T-helper 2 cell treated with Interferon-gamma antibody and Interleukin-4, amounts not matched to agents 5 μg/mL and 100 μg/mL, for 36 hours (primary cell): ENCODE measurements around the gene VPREB3.

Source experiments
- DNase-seq: peaks from one replicate; pipeline ENCODE4 v3.0.0; 2021; ENCODE audit warnings: low spot score
- H3K27ac Mint-ChIP-seq: one replicate; pipeline ENCODE4 v1.8.0; 2021; ENCODE audit warnings: mild to moderate bottlenecking, mixed read lengths
- H3K27me3 Mint-ChIP-seq: one replicate; pipeline ENCODE4 v1.8.0; 2021; ENCODE audit warnings: low read depth, mixed read lengths
- H3K36me3 Mint-ChIP-seq: one replicate; pipeline ENCODE4 v1.8.0; 2021; ENCODE audit warnings: low read depth, mixed read lengths
- H3K4me1 Mint-ChIP-seq: one replicate; pipeline ENCODE4 v1.8.0; 2021; ENCODE audit warnings: low read depth, mixed read lengths
- H3K4me3 Mint-ChIP-seq: one replicate; pipeline ENCODE4 v1.8.0; 2022; ENCODE audit warnings: mild to moderate bottlenecking, moderate library complexity, mixed read lengths
- H3K9me3 Mint-ChIP-seq: one replicate; pipeline ENCODE4 v1.8.0; 2021; ENCODE audit warnings: mixed read lengths

VPREB3 gene

DNA sequence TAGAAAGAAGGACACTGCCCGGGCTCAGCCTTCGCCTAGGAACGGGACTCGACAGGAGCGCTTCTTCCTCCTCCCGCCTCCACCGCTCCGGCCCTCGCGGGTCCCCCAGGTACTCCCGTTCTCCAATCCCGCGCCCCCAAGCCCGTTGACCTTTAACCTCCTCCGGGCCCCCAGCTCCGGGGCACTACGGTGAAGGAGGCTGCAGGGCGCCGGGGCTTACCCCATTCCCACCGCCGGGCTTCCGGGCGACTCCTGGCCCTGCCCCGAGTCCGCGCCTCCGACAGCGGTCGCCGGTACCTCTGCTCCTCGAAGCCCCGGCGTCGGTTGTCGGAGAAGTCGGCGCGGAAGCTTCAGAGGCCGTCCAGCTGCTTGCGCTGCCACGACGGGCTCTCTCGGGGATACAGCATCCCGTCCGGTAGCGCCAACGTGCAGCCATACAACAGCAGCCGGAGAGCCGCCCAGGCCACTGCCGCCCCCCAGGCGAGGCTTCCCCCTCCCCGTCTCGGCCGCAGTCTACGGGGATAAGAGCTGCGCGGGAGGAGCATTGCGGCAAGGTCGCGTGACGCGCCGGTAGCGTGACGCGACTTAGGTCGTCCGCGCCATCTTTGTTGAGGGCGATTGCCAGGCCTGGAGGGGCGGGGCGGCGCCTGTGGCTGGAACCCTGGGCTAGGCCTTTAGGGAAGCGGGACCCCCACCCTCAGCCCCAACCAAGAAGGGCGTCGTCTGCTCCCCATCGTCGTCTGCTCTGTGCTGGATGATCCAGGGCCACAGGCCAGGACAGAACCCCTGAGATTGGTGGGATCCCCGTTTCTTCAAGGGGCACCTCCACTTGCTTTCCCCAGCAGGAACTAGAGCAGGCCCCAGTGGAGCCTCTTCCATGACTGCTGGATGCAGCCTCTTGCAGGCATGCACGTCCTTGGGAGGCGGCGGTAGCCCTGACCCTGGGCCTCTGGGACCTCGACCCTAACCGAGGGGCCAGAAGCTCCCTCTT lies 37.1 kb downstream of the VPREB3 start:
- peaks cover 14% of the 10 kb centered on the region for H3K4me1 Mint-ChIP-seq
- peak overlapping the region; percentile 81 for H3K27ac Mint-ChIP-seq
- H3K4me3 Mint-ChIP-seq = peak overlapping the region; percentile 75
- H3K27me3 Mint-ChIP-seq = no peaks in the 10 kb centered on the region
- DNase-seq = peak; percentile 80
- peaks cover 19% of the 10 kb centered on the region for H3K36me3 Mint-ChIP-seq
- no peaks in the 10 kb centered on the region for H3K9me3 Mint-ChIP-seq

DNA sequence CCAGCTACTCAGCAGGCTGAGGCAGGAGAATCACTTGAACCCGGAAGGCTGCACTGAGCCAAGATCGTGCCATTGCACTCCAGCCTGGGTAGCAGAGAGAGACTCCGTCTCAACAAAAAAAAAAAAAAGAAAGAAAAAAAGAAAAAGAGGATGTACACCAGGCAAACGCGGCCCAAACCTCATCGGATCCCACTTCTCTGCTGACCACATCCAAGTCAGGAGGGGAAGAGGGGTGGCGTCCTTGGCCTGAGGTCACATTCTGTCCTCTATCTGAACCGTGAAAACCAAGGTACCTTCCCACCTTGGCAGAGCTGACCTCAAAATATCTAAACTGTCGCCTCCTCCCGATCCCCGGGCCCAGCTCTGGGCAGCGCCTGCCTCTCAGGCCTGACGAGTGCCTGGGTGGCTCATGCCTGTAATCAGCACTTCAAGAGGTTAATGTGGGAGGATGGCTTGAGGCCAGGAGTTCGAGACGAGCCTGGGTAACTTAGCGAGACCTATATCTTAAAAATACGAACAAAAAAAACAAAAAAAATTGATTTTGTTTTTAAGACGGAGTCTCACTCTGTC lies 38.3 kb downstream of the VPREB3 start:
- H3K36me3 Mint-ChIP-seq = peaks cover 28% of the 10 kb centered on the region
- peak overlapping the region; percentile 60 for H3K27ac Mint-ChIP-seq
- no peaks in the 10 kb centered on the region for H3K9me3 Mint-ChIP-seq
- peak overlapping the region; percentile 75 for H3K4me3 Mint-ChIP-seq
- no peaks in the 10 kb centered on the region for H3K27me3 Mint-ChIP-seq
- peaks cover 15% of the 10 kb centered on the region for H3K4me1 Mint-ChIP-seq
- no peak for DNase-seq

DNA sequence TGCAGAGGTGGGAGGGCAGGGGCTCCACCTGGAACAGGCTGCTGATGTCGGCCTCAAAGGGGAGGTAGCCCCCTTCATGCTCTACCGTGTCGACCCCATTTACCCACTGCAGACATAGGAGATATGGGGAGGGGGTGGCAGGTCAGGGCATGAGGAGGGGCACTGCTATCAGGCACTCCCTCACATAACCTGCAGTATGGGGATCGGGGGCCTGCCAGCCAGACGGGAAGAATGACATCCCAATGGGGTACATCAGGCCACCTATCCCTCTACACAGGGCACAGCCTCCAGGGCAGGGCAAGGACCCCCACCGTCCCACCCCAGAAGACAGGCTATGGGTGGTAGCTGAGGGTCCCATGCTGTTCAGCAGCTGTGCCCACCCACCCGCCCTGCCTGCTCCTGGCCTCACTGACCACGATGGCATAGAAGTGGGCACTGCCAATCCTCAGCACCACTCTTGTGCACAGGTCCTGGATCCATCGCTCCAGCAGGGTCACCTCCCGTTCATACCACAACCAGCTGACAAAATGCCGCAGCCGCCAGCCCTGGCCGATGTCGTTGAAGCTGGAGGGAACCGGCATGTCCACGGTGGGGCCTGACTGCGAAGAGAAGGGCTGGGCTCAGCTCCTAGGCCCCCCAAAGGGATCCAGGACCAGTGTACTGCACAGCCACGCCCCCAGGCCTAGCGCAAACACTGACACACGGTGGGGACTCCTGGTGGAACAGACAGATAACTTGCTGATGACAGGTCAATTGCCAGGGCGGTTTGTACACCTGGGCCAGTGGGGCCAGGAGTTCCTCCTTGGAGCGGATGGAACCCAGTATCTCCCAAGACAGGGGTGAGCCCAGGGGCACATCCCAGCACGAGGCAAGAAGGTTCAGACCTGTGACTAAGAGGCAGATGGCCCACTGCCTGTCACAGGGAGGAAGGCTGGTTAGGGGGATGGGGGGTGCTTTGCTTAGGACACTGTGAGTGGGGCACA lies 39.3 kb downstream of the VPREB3 start:
- H3K27me3 Mint-ChIP-seq = no peaks in the 10 kb centered on the region
- peak overlapping the region; percentile 60 for H3K27ac Mint-ChIP-seq
- H3K4me3 Mint-ChIP-seq = peak overlapping the region; percentile 75
- H3K9me3 Mint-ChIP-seq = no peaks in the 10 kb centered on the region
- no peak for DNase-seq
- H3K36me3 Mint-ChIP-seq = peaks cover 38% of the 10 kb centered on the region
- H3K4me1 Mint-ChIP-seq = peaks cover 25% of the 10 kb centered on the region

DNA sequence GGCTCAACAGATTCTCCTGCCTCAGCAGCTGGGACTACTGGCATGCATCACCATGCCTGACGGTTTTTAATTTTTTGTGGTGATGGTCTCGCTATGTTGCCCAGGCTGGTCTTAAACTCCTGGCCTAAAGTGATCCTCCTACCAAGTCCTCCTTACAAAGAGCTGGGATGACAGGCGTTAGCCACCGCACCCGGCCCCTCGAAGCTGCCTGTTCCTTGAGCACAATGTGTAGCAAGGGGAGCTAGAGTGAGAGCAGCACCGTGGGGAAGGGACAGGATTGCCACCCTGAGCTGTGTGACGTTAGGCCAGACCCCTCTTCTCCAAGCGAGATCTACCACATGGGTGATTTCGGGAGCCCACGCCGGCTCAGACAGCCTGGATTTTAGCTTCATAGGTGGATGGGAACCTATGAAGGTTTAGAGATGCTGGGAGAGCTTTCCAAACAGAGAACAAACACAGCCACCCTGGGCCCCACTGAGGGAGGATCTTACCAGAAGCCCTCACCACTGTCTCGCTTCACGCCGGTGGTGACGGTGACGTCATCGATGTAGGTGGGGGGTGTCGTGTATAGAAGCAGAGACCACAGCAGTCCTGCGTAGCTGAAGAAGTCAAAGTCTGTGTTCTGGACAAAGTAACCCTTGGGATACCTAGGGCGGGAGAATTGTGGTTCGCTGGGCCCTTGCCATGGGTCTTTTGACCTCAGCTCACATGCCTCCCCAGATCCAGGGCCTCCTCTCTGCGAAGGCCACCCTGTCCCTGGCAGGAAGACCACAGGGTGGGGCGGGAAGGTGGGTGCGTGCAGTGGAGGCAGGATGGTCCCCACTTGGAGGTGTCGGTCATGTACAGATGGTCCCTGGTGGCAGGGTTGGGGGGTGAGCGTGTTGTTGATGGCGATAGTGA lies 40.3 kb downstream of the VPREB3 start:
- Mint-ChIP-seq H3K27ac (peak overlapping the region; percentile 19), H3K4me3 (peak overlapping the region; percentile 44), H3K27me3 (no peaks in the 10 kb centered on the region), H3K36me3 (peaks cover 48% of the 10 kb centered on the region), H3K9me3 (no peaks in the 10 kb centered on the region), H3K4me1 (peaks cover 30% of the 10 kb centered on the region)
- no peak for DNase-seq

DNA sequence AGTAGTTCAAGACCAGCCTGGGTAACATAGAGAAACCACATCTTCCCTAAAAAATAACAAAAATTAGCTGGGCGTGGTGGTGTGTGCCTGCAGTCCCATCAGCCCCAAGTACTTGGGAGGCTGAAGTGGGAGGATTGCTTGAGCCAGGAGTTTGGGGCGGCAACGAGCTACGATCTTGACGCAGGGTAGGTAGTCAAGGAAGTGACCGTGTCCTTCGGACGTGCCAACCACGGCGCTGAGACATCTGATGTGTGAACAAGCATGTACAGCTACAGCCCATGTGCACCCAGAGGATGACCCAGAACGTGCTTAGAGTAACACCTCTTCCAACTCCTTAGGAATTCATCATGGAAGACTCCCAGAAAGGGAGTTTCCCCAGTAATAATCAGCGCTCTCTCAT lies 42.0 kb downstream of the VPREB3 start:
- H3K36me3 Mint-ChIP-seq = peaks cover 62% of the 10 kb centered on the region
- H3K4me1 Mint-ChIP-seq = peaks cover 38% of the 10 kb centered on the region

DNA sequence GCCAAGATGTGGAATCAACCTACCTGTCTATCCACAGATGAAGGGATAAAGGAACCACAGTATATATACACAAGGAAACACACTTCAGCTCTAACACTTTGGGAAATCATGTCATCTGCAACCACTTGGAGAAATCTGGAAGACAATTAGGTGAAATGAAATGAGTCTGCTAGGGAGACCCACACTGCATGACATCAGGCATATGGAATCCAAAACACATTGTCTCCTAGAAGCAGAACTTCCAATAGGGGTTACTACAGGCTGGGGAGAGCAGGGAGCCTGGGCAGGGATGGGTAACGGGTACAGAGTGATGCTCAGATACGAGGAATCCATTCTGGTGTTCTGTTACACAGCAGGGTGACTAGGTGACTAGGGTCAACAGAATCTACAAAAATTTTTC lies 45.1 kb downstream of the VPREB3 start:
- Mint-ChIP-seq H3K4me3 (no peak overlapping the region), H3K4me1 (peaks cover 61% of the 10 kb centered on the region), H3K27ac (no peak overlapping the region), H3K9me3 (no peaks in the 10 kb centered on the region), H3K36me3 (peaks cover 85% of the 10 kb centered on the region), H3K27me3 (no peaks in the 10 kb centered on the region)
- no peak for DNase-seq

More for the DNA sequence above, 42.0 kb downstream of the VPREB3 start:
- no peak for DNase-seq
- Mint-ChIP-seq H3K9me3 (no peaks in the 10 kb centered on the region), H3K27me3 (no peaks in the 10 kb centered on the region), H3K4me3 (no peak overlapping the region), H3K27ac (no peak overlapping the region)

DNA sequence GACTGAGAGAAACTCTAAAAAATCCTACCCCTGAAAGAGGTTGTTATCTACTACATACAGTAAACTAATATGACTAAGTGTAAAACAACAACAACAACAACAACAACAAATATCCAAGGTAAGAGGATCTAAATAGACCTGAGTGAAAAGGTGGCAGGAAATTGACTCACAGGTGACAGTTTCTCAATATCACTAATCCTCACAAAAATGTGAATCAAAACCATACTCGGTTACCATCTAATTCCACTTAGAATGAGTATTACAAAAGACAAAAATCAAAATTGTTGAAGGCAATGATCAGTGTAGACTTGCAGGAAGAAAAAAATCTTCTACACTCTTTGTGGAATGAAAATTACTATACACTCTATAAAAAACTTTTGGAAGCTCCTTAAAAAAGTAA lies 46.0 kb downstream of the VPREB3 start:
- Mint-ChIP-seq H3K4me1 (peaks cover 64% of the 10 kb centered on the region), H3K4me3 (peak overlapping the region; percentile 27), H3K36me3 (peaks cover 86% of the 10 kb centered on the region), H3K27me3 (no peaks in the 10 kb centered on the region), H3K9me3 (no peaks in the 10 kb centered on the region), H3K27ac (peak overlapping the region; percentile 50)
- no peak for DNase-seq

DNA sequence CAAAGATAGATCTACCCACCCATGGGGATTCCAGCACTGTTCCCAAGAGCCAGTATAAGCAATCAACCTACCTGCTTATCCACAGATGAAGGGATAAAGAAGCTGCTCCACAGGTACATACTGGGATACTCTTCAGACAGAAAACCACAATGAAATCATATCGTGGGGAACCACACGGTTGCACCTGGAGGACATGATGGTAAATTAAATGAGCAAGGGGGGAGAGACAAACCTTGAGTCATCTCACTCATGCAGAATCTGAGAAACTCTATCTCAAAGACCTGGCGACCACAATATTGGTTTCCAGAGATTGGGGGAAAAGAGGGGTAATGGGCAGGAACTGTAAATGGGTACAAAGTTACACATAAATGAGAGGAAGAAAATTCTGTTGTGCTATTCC lies 48.9 kb downstream of the VPREB3 start:
- Mint-ChIP-seq H3K36me3 (peaks cover 94% of the 10 kb centered on the region), H3K4me3 (peak overlapping the region; percentile 70), H3K27ac (peak overlapping the region; percentile 84), H3K9me3 (no peaks in the 10 kb centered on the region), H3K27me3 (no peaks in the 10 kb centered on the region), H3K4me1 (peaks cover 77% of the 10 kb centered on the region)
- DNase-seq = peak; percentile 67

DNA sequence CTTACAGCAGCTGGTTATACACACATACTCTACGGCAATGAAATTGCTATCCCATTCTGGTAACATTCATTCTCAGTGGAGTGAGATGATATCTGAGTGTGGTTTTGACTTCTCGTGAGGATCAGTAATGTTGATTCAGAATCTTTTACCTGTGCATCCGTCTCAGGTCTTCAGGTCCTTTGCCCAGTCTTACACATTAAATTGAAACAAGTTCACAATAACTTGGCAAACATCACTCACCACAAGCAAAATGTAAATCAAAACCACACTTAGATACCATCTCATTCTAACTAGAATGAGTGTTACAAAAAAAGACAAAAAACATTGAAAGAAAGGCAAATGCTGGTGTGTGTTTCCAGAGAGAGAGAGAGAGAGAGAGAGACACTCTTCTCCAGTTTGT lies 49.4 kb downstream of the VPREB3 start:
- no peaks in the 10 kb centered on the region for H3K27me3 Mint-ChIP-seq
- peaks cover 94% of the 10 kb centered on the region for H3K36me3 Mint-ChIP-seq
- H3K27ac Mint-ChIP-seq = peak overlapping the region; percentile 84
- peaks cover 76% of the 10 kb centered on the region for H3K4me1 Mint-ChIP-seq
- peak overlapping the region; percentile 70 for H3K4me3 Mint-ChIP-seq
- peaks cover 4% of the 10 kb centered on the region for H3K9me3 Mint-ChIP-seq
- peak; percentile 48 for DNase-seq

DNA sequence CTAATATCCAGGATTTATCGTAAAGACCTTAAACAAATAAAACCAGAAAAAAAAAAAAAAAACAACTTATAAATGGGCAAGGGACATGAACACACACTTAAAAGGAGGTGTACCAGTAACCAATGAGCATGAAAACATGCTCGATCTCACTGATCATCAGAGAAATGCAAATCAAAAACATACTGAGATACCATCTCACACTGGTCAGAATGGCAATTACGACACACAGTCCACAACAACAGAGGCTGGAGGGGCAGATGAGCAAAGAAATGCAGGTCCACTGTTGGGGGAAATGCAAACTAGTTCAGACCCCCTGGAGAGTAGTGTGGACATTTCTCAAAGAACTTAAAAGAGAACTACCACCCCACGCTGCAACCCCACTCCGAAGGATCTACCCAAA lies 50.2 kb downstream of the VPREB3 start:
- Mint-ChIP-seq H3K4me3 (peak overlapping the region; percentile 70), H3K4me1 (peaks cover 75% of the 10 kb centered on the region), H3K36me3 (peaks cover 94% of the 10 kb centered on the region), H3K27me3 (no peaks in the 10 kb centered on the region), H3K9me3 (peaks cover 4% of the 10 kb centered on the region), H3K27ac (peak overlapping the region; percentile 84)
- DNase-seq = no peak
